Measurements from ENCODE around the gene MDC1.

The MDC1 gene

GRCh38 chr6:30691208-30691847, 25.8 kb downstream of the MDC1 start:
- DNase-seq: peak; percentile 50

- peak; percentile 90 for DNase-seq
These were observed 26.5 kb downstream of the MDC1 start, which contains the start of gene NRM for GRCh38 chr6:30690403-30691207. Gene NRM (minus strand): TSS chr6:30690984. CDS start chr6:30690974, 10 bp downstream.

- DNase-seq: no peak
These were observed 27.1 kb downstream of the MDC1 start for GRCh38 chr6:30689985-30690384.

GRCh38 chr6:30689022-30689865, 27.8 kb downstream of the MDC1 start:
- no peak for DNase-seq

- DNase-seq: no peak
These were observed 28.5 kb downstream of the MDC1 start for GRCh38 chr6:30688569-30688968.

- DNase-seq: no peak
These were observed 29.2 kb downstream of the MDC1 start for GRCh38 chr6:30687659-30688431.

- DNase-seq: peak; percentile 92
These were observed 30.0 kb downstream of the MDC1 start for GRCh38 chr6:30686908-30687658.

- DNase-seq: peak; percentile 60
These were observed 30.8 kb downstream of the MDC1 start, which contains the start of gene PPP1R18 for GRCh38 chr6:30686009-30686907. Gene PPP1R18 (minus strand): TSS chr6:30686645. CDS start chr6:30686018, 627 bp downstream.

GRCh38 chr6:30685157-30686008, 31.7 kb downstream of the MDC1 start:
- DNase-seq: no peak

GRCh38 chr6:30684386-30685156, 32.5 kb downstream of the MDC1 start:
- no peak for DNase-seq

- DNase-seq: no peak
These were observed 33.1 kb downstream of the MDC1 start for GRCh38 chr6:30683980-30684338.

- DNase-seq: no peak
These were observed 33.7 kb downstream of the MDC1 start for GRCh38 chr6:30683183-30683979.

GRCh38 chr6:30682143-30683117, 34.7 kb downstream of the MDC1 start:
- DNase-seq: no peak

GRCh38 chr6:30681766-30682142, 35.3 kb downstream of the MDC1 start:
- DNase-seq: no peak

GRCh38 chr6:30679765-30680535, 37.1 kb downstream of the MDC1 start:
- no peak for DNase-seq

All from NCI-H146 (cell line).